Caco-2 (cell line): ENCODE data around the gene NCAPH2. TPM values are rescaled to one million over a fixed set of nuclear protein-coding genes. Genes with fewer than 3 reads are reported as not detected.

Experiments
- BruUV-seq: library from RNA; stranded (reverse); fragments of 400-500 nt; replicated peaks from 2 replicates; lab custom pipeline; 2021; lab: Mats Ljungman, UMichigan
- CTCF ChIA-PET: fragments of 300-600 bp; sonication (Branson Sonifier 250); formaldehyde crosslinking; loops from one replicate; lab custom pipeline; 2022; ENCODE audit warnings: antibody characterized with exemption; lab: Charles Lee
- POLR2A ChIA-PET: fragments of 300-600 bp; sonication (Branson Sonifier 250); formaldehyde crosslinking; loops from one replicate; lab custom pipeline; 2022; ENCODE audit warnings: antibody characterized with exemption; lab: Charles Lee
- DNase-seq, 2 experiments: peaks; one replicate each; pipeline versions ENCODE4 v3.0.0 to v3.0.0-alpha.2; 2020 to 2022
- H3K27me3 ChIP-seq: replicated peaks from 2 replicates; pipeline ENCODE4 v1.6.0; 2011; ENCODE audit warnings: low read length; ENCODE audit not compliant: control insufficient read depth, insufficient read depth
- H3K36me3 ChIP-seq: 2 replicates; pipeline ENCODE4 v1.5.1; 2011; ENCODE audit warnings: low read length; ENCODE audit not compliant: control insufficient read depth, insufficient read depth
- H3K4me1 ChIP-seq: fragments of 250-450 bp; sonication (Bioruptor Pico); 2 replicates; pipeline ENCODE4 v1.5.1; 2020; ENCODE audit warnings: mild to moderate bottlenecking
- H3K4me3 ChIP-seq: 2 replicates; pipeline ENCODE4 v1.5.1; 2011; ENCODE audit warnings: low read depth, mild to moderate bottlenecking, control low read depth, low read length
- H3K9me3 ChIP-seq: fragments of 250-450 bp; sonication (Bioruptor Pico); 2 replicates; pipeline ENCODE4 v1.5.1; 2020; ENCODE audit warnings: mild to moderate bottlenecking, moderate library complexity
- H3K27ac Mint-ChIP-seq: one replicate; pipeline ENCODE4 v1.8.0; 2022; ENCODE audit warnings: mixed read lengths; ENCODE audit not compliant: unreplicated experiment
- H3K27me3 Mint-ChIP-seq: one replicate; pipeline ENCODE4 v1.8.0; 2022; ENCODE audit warnings: mixed read lengths; ENCODE audit not compliant: insufficient read depth, unreplicated experiment
- H3K36me3 Mint-ChIP-seq: one replicate; pipeline ENCODE4 v1.8.0; 2022; ENCODE audit warnings: mild to moderate bottlenecking, mixed read lengths; ENCODE audit not compliant: insufficient read depth, unreplicated experiment
- H3K4me1 Mint-ChIP-seq: one replicate; pipeline ENCODE4 v1.8.0; 2022; ENCODE audit warnings: low read depth, mixed read lengths; ENCODE audit not compliant: unreplicated experiment
- H3K4me3 Mint-ChIP-seq: one replicate; pipeline ENCODE4 v1.8.0; 2022; ENCODE audit warnings: mild to moderate bottlenecking, moderate library complexity, mixed read lengths; ENCODE audit not compliant: unreplicated experiment
- H3K9me3 Mint-ChIP-seq: one replicate; pipeline ENCODE4 v1.8.0; 2022; ENCODE audit warnings: mixed read lengths; ENCODE audit not compliant: unreplicated experiment
- CTCF ChIP-seq, 2 experiments: fragments of 200-600 bp in 1 of 2; IDR thresholded peaks; 1 replicate in 1 of 2; 2 replicates in 1 of 2; pipeline versions ENCODE4 v1.5.1 to v1.8.0; 2011 to 2022; ENCODE audit warnings: antibody characterized with exemption in 1 of 2, control low read depth in 1 of 2, inconsistent platforms in 1 of 2, low read depth in 1 of 2, low read length in 1 of 2, mild to moderate bottlenecking in 1 of 2, moderate library complexity in 1 of 2; ENCODE audit not compliant: insufficient read depth in 1 of 2, severe bottlenecking in 1 of 2, unreplicated experiment in 1 of 2
- intact Hi-C: fragments of 100-400 bp; cut with micrococcal nuclease; formaldehyde crosslinking; loops from one replicate; pipeline ENCODE4 v1.10.0; 2022; ENCODE audit not compliant: unreplicated experiment
- total RNA-seq: library from RNA; stranded (reverse); gene quantifications from 2 replicates; pipeline ENCODE4 v1.2.3, GENCODE V29; 2022

NCAPH2 gene
- total RNA-seq, 1 experiment from 2014 or later = 88.9 TPM

DNA sequence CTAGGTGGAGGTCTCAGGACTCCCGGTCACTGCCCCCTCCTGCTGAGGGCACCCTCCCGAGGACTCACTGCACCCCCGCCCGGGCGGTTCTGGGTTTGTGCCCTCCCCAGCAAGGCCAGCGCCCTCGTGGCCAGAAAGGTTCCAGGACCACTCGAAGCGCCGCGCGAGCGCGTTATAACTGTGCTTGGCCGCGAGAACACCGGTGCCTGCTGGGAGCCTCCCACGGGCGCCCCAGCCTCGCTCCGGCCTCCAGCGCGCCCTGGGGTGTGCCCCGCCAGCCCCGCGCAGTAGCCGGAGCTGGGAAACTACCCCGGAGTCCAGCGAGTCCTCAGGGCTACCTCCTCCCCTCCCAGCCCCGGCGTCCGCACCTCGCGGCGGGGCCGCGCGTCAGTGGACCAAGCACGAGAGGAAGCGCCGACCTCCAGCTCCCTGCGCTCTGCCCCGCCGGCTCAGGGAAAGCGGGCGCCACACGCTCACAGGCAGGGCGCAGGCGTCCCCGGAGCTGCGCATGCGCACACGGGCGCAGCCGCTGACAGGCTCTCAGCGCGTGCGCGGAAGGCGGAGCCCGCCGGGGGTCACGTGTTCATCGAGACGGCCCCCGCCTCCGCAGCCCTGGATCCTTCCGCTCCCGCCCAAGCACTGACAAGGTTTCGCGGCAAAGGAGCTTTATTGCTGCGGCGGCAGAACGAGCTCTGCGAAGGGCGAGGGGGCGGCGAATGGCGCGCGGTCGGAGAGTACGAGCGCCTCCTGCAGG lies 17.3 kb downstream of the NCAPH2 start, which contains the start of gene SCO2:
Gene SCO2 (minus strand): TSS at position 495 of the 754 bp plus-strand sequence. CDS start 1,187 bp downstream, outside the sequence.
- H3K36me3 Mint-ChIP-seq = peaks cover 48% of the 10 kb centered on the region

DNA sequence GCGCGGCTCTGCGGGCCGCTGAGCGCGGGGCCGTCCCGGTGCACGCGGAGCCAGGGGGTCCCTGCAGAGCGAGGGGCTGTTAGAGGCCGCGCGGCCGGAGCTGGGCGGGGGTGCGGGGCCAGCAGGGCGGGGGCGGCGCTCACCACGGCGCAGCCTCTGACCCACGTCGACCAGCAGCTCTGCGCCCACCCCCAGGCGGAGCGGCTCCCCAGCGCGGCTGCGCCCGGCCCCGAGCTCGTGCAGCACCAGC lies 17.8 kb downstream of the NCAPH2 start:
- H3K36me3 ChIP-seq = no peaks in the 10 kb centered on the region
- ChIA-PET CTCF (interaction anchor here (0.6 to 3.2 kb wide), 25 partner anchors 10 to 495 kb away, joined by 3 to 43 read pairs (median 4); partner anchors contain the start of genes ARSA, CHKB, KLHDC7B and LMF2), POLR2A (interaction anchor here (0.6 to 2.5 kb wide), 13 partner anchors 12 to 219 kb away, joined by 3 to 71 read pairs (median 4); partner anchors contain the start of genes ADM2, KLHDC7B, LMF2 and NCAPH2)
- no TSS peak for BruUV-seq
- H3K27me3 Mint-ChIP-seq = no peaks in the 10 kb centered on the region
- DNase-seq = no peak
- H3K9me3 Mint-ChIP-seq = no peaks in the 10 kb centered on the region
- H3K9me3 ChIP-seq = no peaks in the 10 kb centered on the region
- intact Hi-C loops = loop anchor here (5.0 kb wide), 1 partner anchor 57 kb away; the partner anchor contains the start of gene CHKB
- peaks cover 17% of the 10 kb centered on the region for H3K4me1 ChIP-seq
- H3K4me1 Mint-ChIP-seq = peaks cover 14% of the 10 kb centered on the region
- peak overlapping the region; percentile 87 for H3K4me3 ChIP-seq
- H3K4me3 Mint-ChIP-seq = peak overlapping the region; percentile 89
- H3K36me3 Mint-ChIP-seq = peaks cover 48% of the 10 kb centered on the region
- H3K27me3 ChIP-seq = no peaks in the 10 kb centered on the region
- H3K27ac Mint-ChIP-seq = peak overlapping the region; percentile 91
- no peak for TF ChIP-seq CTCF (IDR thresholded peaks at IDR 0.05; ENCODE audit: insufficient read depth in 1 of 2, low read depth in 1 of 2, low read length in 1 of 2, severe bottlenecking in 1 of 2, unreplicated experiment in 1 of 2)

More for the DNA sequence above, 17.3 kb downstream of the NCAPH2 start, which contains the start of gene SCO2:
- TF ChIP-seq CTCF (IDR thresholded peaks at IDR 0.05; ENCODE audit: insufficient read depth in 1 of 2, low read depth in 1 of 2, low read length in 1 of 2, severe bottlenecking in 1 of 2, unreplicated experiment in 1 of 2) = peak; percentile 33 to 53
- H3K27ac Mint-ChIP-seq = peak within 1 kb of the TSS; percentile 91
- H3K4me3 ChIP-seq = peak within 1 kb of the TSS; percentile 87
- no peaks in the 10 kb centered on the region for H3K9me3 Mint-ChIP-seq
- peaks cover 17% of the 10 kb centered on the region for H3K4me1 ChIP-seq
- peak within 1 kb of the TSS; percentile 89 for H3K4me3 Mint-ChIP-seq
- POLR2A ChIA-PET = interaction anchor here (0.6 to 2.5 kb wide), 13 partner anchors 13 to 218 kb away, joined by 3 to 71 read pairs (median 4); partner anchors contain the start of genes ADM2, KLHDC7B, LMF2 and NCAPH2
- CTCF ChIA-PET = interaction anchor here (0.6 to 3.2 kb wide), 25 partner anchors 10 to 495 kb away, joined by 3 to 43 read pairs (median 4); partner anchors contain the start of genes ARSA, CHKB, KLHDC7B and LMF2
- DNase-seq = peak; percentile 96 to 97
- BruUV-seq = TSS peak; percentile 64
- H3K27me3 Mint-ChIP-seq = no peaks in the 10 kb centered on the region
- peaks cover 14% of the 10 kb centered on the region for H3K4me1 Mint-ChIP-seq
- intact Hi-C loops = loop anchor here (5.0 kb wide), 1 partner anchor 57 kb away; the partner anchor contains the start of gene CHKB
- H3K9me3 ChIP-seq = no peaks in the 10 kb centered on the region
- H3K36me3 ChIP-seq = no peaks in the 10 kb centered on the region
- no peaks in the 10 kb centered on the region for H3K27me3 ChIP-seq
